GM18498 (cell line): ENCODE measurements around the gene SHFL.

ENCODE experiments used
- ATAC-seq: cut with Tn5 transposase; IDR thresholded peaks from one replicate; pipeline ENCODE4 v1.9.1; 2021; ENCODE audit warnings: mild to moderate bottlenecking, moderate library complexity; ENCODE audit not compliant: unreplicated experiment

SHFL gene

GRCh38 chr19:10126213-10126639 lies 40.1 kb downstream of the SHFL start:
- no peak for ATAC-seq

- no peak for ATAC-seq
These were observed 46.8 kb downstream of the SHFL start for GRCh38 chr19:10132905-10133304.

GRCh38 chr19:10133596-10133995 lies 47.5 kb downstream of the SHFL start:
- no peak for ATAC-seq

- no peak for ATAC-seq
These were observed 47.9 kb downstream of the SHFL start for GRCh38 chr19:10134040-10134439.

GRCh38 chr19:10135551-10136334 lies 49.6 kb downstream of the SHFL start:
- ATAC-seq = no peak

- no peak for ATAC-seq
These were observed 50.8 kb downstream of the SHFL start for GRCh38 chr19:10136936-10137335.

GRCh38 chr19:10137751-10138682 lies 51.9 kb downstream of the SHFL start:
- no peak for ATAC-seq

- ATAC-seq = no peak
These were observed 53.0 kb downstream of the SHFL start for GRCh38 chr19:10138879-10139795.

GRCh38 chr19:10139952-10140351 lies 53.8 kb downstream of the SHFL start:
- ATAC-seq = no peak

- ATAC-seq = no peak
These were observed 55.4 kb downstream of the SHFL start for GRCh38 chr19:10141479-10141878.

GRCh38 chr19:10141973-10142372 lies 55.9 kb downstream of the SHFL start:
- ATAC-seq = no peak
